HEK293 (cell line): ENCODE measurements around the gene SLC9A9.

Experiments
- CTCF ChIA-PET: fragments of 350-600 bp; formaldehyde crosslinking; extraction: SDS; loops from one replicate; lab custom pipeline; 2021; ENCODE audit warnings: antibody characterized with exemption; lab: Yijun Ruan, JAX
- POLR2A ChIA-PET: fragments of 300-600 bp; formaldehyde crosslinking; extraction: SDS; loops from one replicate; lab custom pipeline; 2020; ENCODE audit warnings: antibody characterized with exemption, inconsistent platforms; lab: Yijun Ruan, JAX
- H3K27ac ChIP-seq: fragments of 200-500 bp; sonication (Bioruptor generic); 2 replicates; pipeline ENCODE4 v1.5.1; 2014; ENCODE audit warnings: low read depth, low read length, control low read depth, inconsistent platforms; ENCODE audit errors: extremely low read depth
- H3K36me3 ChIP-seq, 2 experiments: fragments of 200-500 bp in 1 of 2; sonication (Bioruptor generic) in 1 of 2; 1 replicate in 1 of 2; 2 replicates in 1 of 2; pipeline ENCODE4 v1.5.1; 2014 to 2017; ENCODE audit warnings: inconsistent platforms in 2 of 2, low read length in 2 of 2; ENCODE audit not compliant: control insufficient read depth in 2 of 2, insufficient read depth in 1 of 2
- H3K4me1 ChIP-seq: fragments of 200-500 bp; sonication (Bioruptor generic); 2 replicates; pipeline ENCODE4 v1.5.1; 2014; ENCODE audit warnings: mild to moderate bottlenecking, low read length, inconsistent platforms; ENCODE audit not compliant: control insufficient read depth, insufficient read depth
- H3K4me3 ChIP-seq: 2 replicates; pipeline ENCODE4 v1.5.1; 2011; ENCODE audit warnings: low read depth, mild to moderate bottlenecking, control low read depth, low read length, moderate library complexity
- H3K9me3 ChIP-seq: fragments of 200-500 bp; sonication (Bioruptor generic); 2 replicates; pipeline ENCODE4 v1.5.1; 2014; ENCODE audit warnings: low read depth, low read length, inconsistent platforms; ENCODE audit not compliant: control insufficient read depth, insufficient read depth
- BCL11B ChIP-seq: fragments of 450-650 bp; formaldehyde crosslinking; IDR thresholded peaks from 2 replicates; pipeline ENCODE4 v1.5.1; 2016; ENCODE audit warnings: low read depth, missing biosample characterization, missing genetic modification characterization
- EGR2 ChIP-seq: fragments of 450-650 bp; formaldehyde crosslinking; IDR thresholded peaks from 2 replicates; pipeline ENCODE4 v1.5.1; 2016; ENCODE audit warnings: low read depth, missing biosample characterization, missing genetic modification characterization
- TRIM28 ChIP-seq: IDR thresholded peaks from 2 replicates; pipeline ENCODE4 v1.6.1; 2011; ENCODE audit warnings: low read length, control low read depth, borderline replicate concordance
- ZNF140 ChIP-seq: fragments of 450-650 bp; formaldehyde crosslinking; IDR thresholded peaks from 2 replicates; pipeline ENCODE4 v1.5.1; 2016; ENCODE audit warnings: missing biosample characterization, missing genetic modification characterization
- ZNF175 ChIP-seq: fragments of 450-650 bp; formaldehyde crosslinking; IDR thresholded peaks from 2 replicates; pipeline ENCODE4 v1.5.1; 2016; ENCODE audit warnings: missing biosample characterization, missing genetic modification characterization
- ZNF335 ChIP-seq: fragments of 450-650 bp; formaldehyde crosslinking; conservative IDR thresholded peaks from 2 replicates; pipeline ENCODE4 v1.5.1; 2016; ENCODE audit warnings: missing biosample characterization, missing genetic modification characterization
- ZNF404 ChIP-seq: fragments of 450-650 bp; formaldehyde crosslinking; IDR thresholded peaks from 2 replicates; pipeline ENCODE4 v1.5.1; 2017; ENCODE audit warnings: missing biosample characterization, missing genetic modification characterization
- ZNF555 ChIP-seq: fragments of 450-650 bp; formaldehyde crosslinking; conservative IDR thresholded peaks from 2 replicates; pipeline ENCODE4 v1.5.1; 2017; ENCODE audit warnings: missing biosample characterization, mild to moderate bottlenecking, missing genetic modification characterization, inconsistent platforms
- ZNF747 ChIP-seq: fragments of 450-650 bp; formaldehyde crosslinking; IDR thresholded peaks from 2 replicates; pipeline ENCODE4 v1.5.1; 2016; ENCODE audit warnings: missing biosample characterization, missing genetic modification characterization
- ZNF785 ChIP-seq: fragments of 450-650 bp; formaldehyde crosslinking; IDR thresholded peaks from 2 replicates; pipeline ENCODE4 v1.5.1; 2016; ENCODE audit warnings: missing biosample characterization, missing genetic modification characterization
- ZNF792 ChIP-seq: fragments of 450-650 bp; formaldehyde crosslinking; IDR thresholded peaks from 2 replicates; pipeline ENCODE4 v1.5.1; 2016; ENCODE audit warnings: missing biosample characterization, missing genetic modification characterization
- ZNF837 ChIP-seq: fragments of 450-650 bp; formaldehyde crosslinking; IDR thresholded peaks from 2 replicates; pipeline ENCODE4 v1.5.1; 2016; ENCODE audit warnings: missing biosample characterization, missing genetic modification characterization
- ZNF843 ChIP-seq: fragments of 450-650 bp; formaldehyde crosslinking; IDR thresholded peaks from 2 replicates; pipeline ENCODE4 v1.5.1; 2016; ENCODE audit warnings: missing biosample characterization, missing genetic modification characterization
- TF ChIP-seq, protein P1 (sequence below): fragments of 450-650 bp; formaldehyde crosslinking; IDR thresholded peaks from 2 replicates; pipeline ENCODE4 v1.5.1; 2016; ENCODE audit warnings: missing biosample characterization, missing genetic modification characterization
- TF ChIP-seq, protein P2 (sequence below): fragments of 450-650 bp; formaldehyde crosslinking; IDR thresholded peaks from 2 replicates; pipeline ENCODE4 v1.5.1; 2016; ENCODE audit warnings: missing biosample characterization, missing genetic modification characterization
- TF ChIP-seq, protein P3 (sequence below): fragments of 450-650 bp; formaldehyde crosslinking; IDR thresholded peaks from 2 replicates; pipeline ENCODE4 v1.5.1; 2016; ENCODE audit warnings: missing biosample characterization, missing genetic modification characterization
- TF ChIP-seq, protein P4 (sequence below): fragments of 450-650 bp; formaldehyde crosslinking; IDR thresholded peaks from 2 replicates; pipeline ENCODE4 v1.5.1; 2016; ENCODE audit warnings: missing biosample characterization, missing genetic modification characterization, low read depth

The SLC9A9 gene

DNA sequence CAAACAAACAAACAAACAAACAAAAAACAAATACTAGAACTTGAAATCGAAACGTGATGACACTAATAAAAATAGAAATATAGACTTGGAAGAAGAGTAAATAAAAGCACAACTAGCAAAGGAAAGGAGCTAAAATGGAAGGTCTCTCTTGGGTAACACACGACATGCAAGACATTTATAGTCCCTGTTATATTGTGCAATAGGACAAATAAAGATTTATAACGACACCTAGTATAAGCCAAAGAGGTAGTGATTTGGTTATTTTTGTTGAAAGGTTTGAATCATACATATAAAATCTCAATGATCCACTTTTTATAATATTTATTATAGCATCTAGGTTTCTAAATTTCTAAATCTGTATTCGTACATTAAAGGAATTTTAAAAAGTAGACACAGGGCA lies 379.1 kb downstream of the SLC9A9 start:
- no peaks in the 10 kb centered on the region for H3K4me1 ChIP-seq
- CTCF ChIA-PET = no interaction called here
- POLR2A ChIA-PET = no interaction called here
- H3K4me3 ChIP-seq = no peak overlapping the region
- H3K36me3 ChIP-seq = no peaks in the 10 kb centered on the region
- H3K9me3 ChIP-seq = no peaks in the 10 kb centered on the region
- TF ChIP-seq EGR2 (tag by site-specific recombination) (no peak), ZNF335 (tag by site-specific recombination) (no peak), ZNF792 (tag by site-specific recombination) (no peak), ZNF175 (tag by site-specific recombination) (no peak)
- H3K27ac ChIP-seq = no peak overlapping the region

DNA sequence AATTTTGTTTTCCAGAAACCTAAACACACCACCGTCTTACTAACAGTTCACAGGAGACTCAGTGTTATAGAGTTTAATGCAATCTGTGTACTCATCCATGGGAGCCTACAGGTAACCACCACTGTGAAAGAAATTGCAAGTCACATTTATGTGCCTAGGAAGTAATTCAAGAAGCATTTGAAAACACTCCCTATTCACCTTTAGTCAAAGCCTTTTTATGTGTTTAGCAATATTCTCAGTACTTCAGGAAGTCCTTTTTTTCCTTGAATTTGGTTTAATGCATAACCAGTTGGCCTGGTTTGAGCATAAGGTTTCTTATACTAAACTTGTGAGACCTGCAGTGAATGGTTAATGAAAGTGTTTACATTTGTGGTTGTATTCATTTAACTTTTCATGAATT lies 382.6 kb downstream of the SLC9A9 start:
- Histone ChIP-seq H3K4me1 (no peaks in the 10 kb centered on the region), H3K36me3 (no peaks in the 10 kb centered on the region)
- TF ChIP-seq BCL11B (no peak), ZNF837 (tag by site-specific recombination) (no peak), ZNF555 (no peak), ZNF747 (no peak), TRIM28 (no peak), ZNF404 (tag by site-specific recombination) (no peak), ZNF843 (tag by site-specific recombination) (no peak), ZNF140 (tag by site-specific recombination) (no peak), ZNF785 (tag by site-specific recombination) (no peak)
- TF ChIP-seq, protein P1, sequence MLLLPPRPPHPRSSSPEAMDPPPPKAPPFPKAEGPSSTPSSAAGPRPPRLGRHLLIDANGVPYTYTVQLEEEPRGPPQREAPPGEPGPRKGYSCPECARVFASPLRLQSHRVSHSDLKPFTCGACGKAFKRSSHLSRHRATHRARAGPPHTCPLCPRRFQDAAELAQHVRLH = no peak
- TF ChIP-seq, protein P2, sequence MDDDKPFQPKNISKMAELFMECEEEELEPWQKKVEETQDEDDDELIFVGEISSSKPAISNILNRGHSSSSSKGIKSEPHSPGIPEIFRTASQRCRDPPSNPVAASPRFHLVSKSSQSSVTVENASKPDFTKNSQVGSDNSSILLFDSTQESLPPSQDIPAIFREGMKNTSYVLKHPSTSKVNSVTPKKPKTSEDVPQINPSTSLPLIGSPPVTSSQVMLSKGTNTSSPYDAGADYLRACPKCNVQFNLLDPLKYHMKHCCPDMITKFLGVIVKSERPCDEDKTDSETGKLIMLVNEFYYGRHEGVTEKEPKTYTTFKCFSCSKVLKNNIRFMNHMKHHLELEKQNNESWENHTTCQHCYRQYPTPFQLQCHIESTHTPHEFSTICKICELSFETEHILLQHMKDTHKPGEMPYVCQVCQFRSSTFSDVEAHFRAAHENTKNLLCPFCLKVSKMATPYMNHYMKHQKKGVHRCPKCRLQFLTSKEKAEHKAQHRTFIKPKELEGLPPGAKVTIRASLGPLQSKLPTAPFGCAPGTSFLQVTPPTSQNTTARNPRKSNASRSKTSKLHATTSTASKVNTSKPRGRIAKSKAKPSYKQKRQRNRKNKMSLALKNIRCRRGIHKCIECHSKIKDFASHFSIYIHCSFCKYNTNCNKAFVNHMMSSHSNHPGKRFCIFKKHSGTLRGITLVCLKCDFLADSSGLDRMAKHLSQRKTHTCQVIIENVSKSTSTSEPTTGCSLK (tag by site-specific recombination) = no peak
- TF ChIP-seq, protein P3, sequence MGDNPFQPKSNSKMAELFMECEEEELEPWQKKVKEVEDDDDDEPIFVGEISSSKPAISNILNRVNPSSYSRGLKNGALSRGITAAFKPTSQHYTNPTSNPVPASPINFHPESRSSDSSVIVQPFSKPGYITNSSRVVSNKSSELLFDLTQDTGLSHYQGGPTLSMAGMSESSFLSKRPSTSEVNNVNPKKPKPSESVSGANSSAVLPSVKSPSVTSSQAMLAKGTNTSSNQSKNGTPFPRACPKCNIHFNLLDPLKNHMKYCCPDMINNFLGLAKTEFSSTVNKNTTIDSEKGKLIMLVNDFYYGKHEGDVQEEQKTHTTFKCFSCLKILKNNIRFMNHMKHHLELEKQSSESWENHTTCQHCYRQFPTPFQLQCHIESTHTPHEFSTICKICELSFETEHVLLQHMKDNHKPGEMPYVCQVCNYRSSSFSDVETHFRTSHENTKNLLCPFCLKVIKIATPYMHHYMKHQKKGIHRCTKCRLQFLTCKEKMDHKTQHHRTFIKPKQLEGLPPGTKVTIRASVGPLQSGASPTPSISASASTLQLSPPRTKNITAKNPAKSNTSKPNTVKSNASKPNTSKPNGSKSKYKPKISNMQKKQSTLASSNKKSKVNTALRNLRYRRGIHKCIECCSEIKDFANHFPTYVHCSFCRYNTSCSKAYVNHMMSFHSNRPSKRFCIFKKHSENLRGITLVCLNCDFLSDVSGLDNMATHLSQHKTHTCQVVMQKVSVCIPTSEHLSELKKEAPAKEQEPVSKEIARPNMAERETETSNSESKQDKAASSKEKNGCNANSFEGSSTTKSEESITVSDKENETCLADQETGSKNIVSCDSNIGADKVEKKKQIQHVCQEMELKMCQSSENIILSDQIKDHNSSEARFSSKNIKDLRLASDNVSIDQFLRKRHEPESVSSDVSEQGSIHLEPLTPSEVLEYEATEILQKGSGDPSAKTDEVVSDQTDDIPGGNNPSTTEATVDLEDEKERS (tag by site-specific recombination) = no peak
- TF ChIP-seq, protein P4, sequence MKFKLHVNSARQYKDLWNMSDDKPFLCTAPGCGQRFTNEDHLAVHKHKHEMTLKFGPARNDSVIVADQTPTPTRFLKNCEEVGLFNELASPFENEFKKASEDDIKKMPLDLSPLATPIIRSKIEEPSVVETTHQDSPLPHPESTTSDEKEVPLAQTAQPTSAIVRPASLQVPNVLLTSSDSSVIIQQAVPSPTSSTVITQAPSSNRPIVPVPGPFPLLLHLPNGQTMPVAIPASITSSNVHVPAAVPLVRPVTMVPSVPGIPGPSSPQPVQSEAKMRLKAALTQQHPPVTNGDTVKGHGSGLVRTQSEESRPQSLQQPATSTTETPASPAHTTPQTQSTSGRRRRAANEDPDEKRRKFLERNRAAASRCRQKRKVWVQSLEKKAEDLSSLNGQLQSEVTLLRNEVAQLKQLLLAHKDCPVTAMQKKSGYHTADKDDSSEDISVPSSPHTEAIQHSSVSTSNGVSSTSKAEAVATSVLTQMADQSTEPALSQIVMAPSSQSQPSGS (tag by site-specific recombination) = no peak
- TF ChIP-seq, all 188 proteins: peak for 0
- H3K9me3 ChIP-seq = no peaks in the 10 kb centered on the region
- no peak overlapping the region for H3K4me3 ChIP-seq
- H3K27ac ChIP-seq = no peak overlapping the region
- ChIA-PET POLR2A (no interaction called here), CTCF (no interaction called here)
